Muscle of leg (tissue), 11 donors: ENCODE measurements around the gene HES2. TPM values are rescaled to one million over a fixed set of nuclear protein-coding genes. Genes with fewer than 3 reads are reported as not detected.
"Not testable (repeated sequence)": the region's sequence is repeated elsewhere in the genome, so short reads cannot be mapped to it uniquely, and the experiment has no call there.

ENCODE experiments used
- DNase-seq: peaks from one replicate; pipeline ENCODE4 v3.0.0; 2013
- H3K27ac ChIP-seq: one replicate; pipeline ENCODE4 v1.5.1; 2013; ENCODE audit warnings: mild to moderate bottlenecking, low read length, control low read depth
- H3K27me3 ChIP-seq: one replicate; pipeline ENCODE4 v1.6.1; 2013; ENCODE audit warnings: low read length; ENCODE audit not compliant: control insufficient read depth, insufficient read depth
- H3K36me3 ChIP-seq: one replicate; pipeline ENCODE4 v1.6.1; 2013; ENCODE audit warnings: low read length; ENCODE audit not compliant: control insufficient read depth, insufficient read depth
- H3K4me1 ChIP-seq: one replicate; pipeline ENCODE4 v1.6.1; 2013; ENCODE audit warnings: low read length; ENCODE audit not compliant: control insufficient read depth, insufficient read depth
- H3K4me3 ChIP-seq: one replicate; pipeline ENCODE4 v1.5.1; 2013; ENCODE audit warnings: low read length, control low read depth
- H3K9me3 ChIP-seq: replicated peaks from 2 replicates; pipeline ENCODE4 v1.6.1; 2013; ENCODE audit warnings: low read depth, low read length; ENCODE audit not compliant: control insufficient read depth
- WGBS: methylation state at CpG from one replicate; pipeline ENCODE4 v1.1.5; 2013; ENCODE audit warnings: missing lambda C conversion rate; ENCODE audit not compliant: insufficient coverage; 5-methylcytosine and 5-hydroxymethylcytosine counted together
- polyA plus RNA-seq, 8 donors: library from polyadenylated mRNA; unstranded; fragments of 120-200 nt; gene quantifications; one replicate each; pipeline versions ENCODE4 v1.2.1 to v1.2.3, GENCODE V29; 2013; ENCODE audit warnings: inconsistent platforms in 1 of 8, low replicate concordance in 1 of 8; ENCODE audit not compliant: insufficient read length in 8 of 8, insufficient read depth in 1 of 8
- total RNA-seq: library from RNA; stranded (reverse); fragments of 120-200 nt; gene quantifications from one replicate; pipeline ENCODE4 v1.2.4, GENCODE V29; 2013

HES2 gene
- total and polyA plus RNA-seq, 9 donors: 0.06 to 0.62 (median 0.10) TPM; not detected in 4

DNA sequence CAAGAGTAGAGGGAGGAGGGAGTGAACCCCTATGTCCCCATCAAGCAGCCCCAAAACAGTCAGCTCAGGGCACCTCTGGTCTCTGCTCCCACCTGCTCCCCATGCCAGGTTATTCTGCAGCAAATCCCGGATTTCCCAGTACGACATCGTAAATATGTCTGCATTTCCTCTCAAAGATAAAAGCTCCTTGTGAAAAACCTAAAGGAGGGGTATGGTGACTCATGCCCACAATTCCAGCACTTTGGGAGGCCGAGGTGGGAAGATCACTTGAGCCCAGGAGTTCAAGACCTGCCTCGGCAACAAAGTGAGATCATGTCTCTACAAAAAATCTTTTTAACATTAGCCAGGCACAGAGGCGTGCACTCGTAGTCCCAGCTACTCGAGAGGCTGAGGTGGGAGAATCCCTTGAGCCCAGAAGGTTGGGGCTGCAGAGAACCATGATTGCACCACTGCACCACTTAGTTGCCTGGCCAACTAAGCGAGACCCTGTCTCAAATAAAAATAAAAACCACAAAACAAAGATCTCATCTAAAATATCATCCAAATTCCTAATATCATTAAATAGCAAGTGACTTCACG is 33.3 kb downstream of the HES2 start:
- Histone ChIP-seq H3K4me1 (peaks cover 23% of the 10 kb centered on the region), H3K4me3 (no peak overlapping the region), H3K9me3 (peaks cover 2% of the 10 kb centered on the region), H3K36me3 (no peaks in the 10 kb centered on the region), H3K27me3 (no peaks in the 10 kb centered on the region), H3K27ac (no peak overlapping the region)
- 50% methylated on average over 2 of the region's 10 CpGs for WGBS
- no peak for DNase-seq

- Histone ChIP-seq H3K9me3 (peaks cover 2% of the 10 kb centered on the region), H3K27ac (peak overlapping the region; percentile 79), H3K36me3 (no peaks in the 10 kb centered on the region), H3K27me3 (no peaks in the 10 kb centered on the region), H3K4me1 (peaks cover 23% of the 10 kb centered on the region), H3K4me3 (no peak overlapping the region)
- peak; percentile 35 for DNase-seq
- 53% methylated on average over 14 of the region's 22 CpGs for WGBS
Measured at GRCh38 chr1:6385488-6386191, 34.1 kb downstream of the HES2 start.

DNA sequence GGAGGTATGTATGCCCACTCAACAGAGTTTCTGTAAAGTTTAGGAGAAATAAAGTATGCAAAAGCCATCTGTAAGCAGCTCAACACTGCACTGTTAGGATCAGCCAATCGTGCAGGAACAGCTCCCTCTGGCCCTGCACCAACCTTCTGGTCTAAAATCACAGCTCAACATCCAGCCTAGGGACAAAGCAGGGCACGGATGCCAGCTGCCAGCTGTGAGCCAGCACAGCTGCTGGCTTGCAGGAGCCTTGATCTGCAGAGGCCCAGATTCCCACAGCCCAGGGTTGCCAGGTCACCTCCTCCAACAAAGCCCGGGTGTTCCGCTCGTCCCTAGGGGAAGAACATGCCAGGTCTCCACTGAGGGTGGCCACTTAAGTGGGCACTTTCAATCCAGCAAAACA is 34.8 kb downstream of the HES2 start:
- Histone ChIP-seq H3K27ac (peak overlapping the region; percentile 79), H3K36me3 (no peaks in the 10 kb centered on the region), H3K4me3 (no peak overlapping the region), H3K4me1 (peaks cover 23% of the 10 kb centered on the region), H3K27me3 (no peaks in the 10 kb centered on the region), H3K9me3 (peaks cover 2% of the 10 kb centered on the region)
- DNase-seq: peak; percentile 83
- WGBS: 66% methylated on average over 4 of the region's 5 CpGs

DNA sequence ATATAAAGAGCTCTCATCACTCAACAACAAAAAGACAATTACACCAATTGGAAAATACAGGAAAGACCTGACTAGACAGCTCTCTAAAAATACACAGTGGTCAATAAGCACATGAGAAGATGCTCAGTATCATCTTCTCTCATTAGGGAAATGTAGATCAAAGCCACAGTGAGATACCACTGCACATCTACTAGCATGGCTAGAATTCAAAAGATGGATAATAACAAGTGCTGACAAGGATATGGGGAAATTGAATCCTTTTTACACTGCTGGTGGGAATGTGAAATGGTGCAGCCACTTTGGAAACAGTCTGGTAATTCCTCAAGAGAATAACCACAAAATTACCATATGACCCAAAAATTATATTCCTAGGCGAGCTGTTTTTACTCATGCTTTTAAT is 35.6 kb downstream of the HES2 start:
- H3K27me3 ChIP-seq: no peaks in the 10 kb centered on the region
- DNase-seq: no peak
- H3K27ac ChIP-seq: no peak overlapping the region
- no CpG with 5 or more reads among the region's 1 CpG for WGBS
- H3K36me3 ChIP-seq: no peaks in the 10 kb centered on the region
- peaks cover 2% of the 10 kb centered on the region for H3K9me3 ChIP-seq
- H3K4me3 ChIP-seq: no peak overlapping the region
- H3K4me1 ChIP-seq: peaks cover 23% of the 10 kb centered on the region

DNA sequence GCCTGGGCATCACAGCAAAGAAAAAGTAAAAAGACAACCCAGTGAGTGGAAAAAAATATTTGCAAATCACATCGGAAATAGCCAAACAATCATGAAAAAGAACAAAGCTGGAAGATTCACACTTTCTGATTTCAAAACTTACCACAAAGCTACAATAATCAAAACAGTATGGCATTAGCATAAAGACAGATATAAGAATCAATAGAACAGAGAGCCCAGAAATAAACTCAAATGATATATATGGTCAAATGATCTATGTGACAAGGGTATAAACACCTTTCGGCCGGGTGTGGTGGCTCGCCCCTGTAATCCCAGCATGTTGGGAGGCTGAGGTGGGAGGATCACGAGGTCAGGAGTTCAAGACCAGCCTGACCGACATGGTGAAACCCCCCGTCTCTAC is 39.7 kb downstream of the HES2 start:
- peaks cover 2% of the 10 kb centered on the region for H3K9me3 ChIP-seq
- H3K27me3 ChIP-seq: no peaks in the 10 kb centered on the region
- H3K36me3 ChIP-seq: no peaks in the 10 kb centered on the region
- WGBS: no CpG with 5 or more reads among the region's 7 CpGs
- DNase-seq: no peak
- peaks cover 5% of the 10 kb centered on the region for H3K4me1 ChIP-seq
- no peak overlapping the region for H3K4me3 ChIP-seq
- H3K27ac ChIP-seq: no peak overlapping the region

GRCh38 chr1:6378096-6378746 is 41.5 kb downstream of the HES2 start:
- WGBS: 52% methylated on average over 7 of the region's 12 CpGs
- Histone ChIP-seq H3K4me1 (peaks cover 4% of the 10 kb centered on the region), H3K9me3 (no peaks in the 10 kb centered on the region)

DNA sequence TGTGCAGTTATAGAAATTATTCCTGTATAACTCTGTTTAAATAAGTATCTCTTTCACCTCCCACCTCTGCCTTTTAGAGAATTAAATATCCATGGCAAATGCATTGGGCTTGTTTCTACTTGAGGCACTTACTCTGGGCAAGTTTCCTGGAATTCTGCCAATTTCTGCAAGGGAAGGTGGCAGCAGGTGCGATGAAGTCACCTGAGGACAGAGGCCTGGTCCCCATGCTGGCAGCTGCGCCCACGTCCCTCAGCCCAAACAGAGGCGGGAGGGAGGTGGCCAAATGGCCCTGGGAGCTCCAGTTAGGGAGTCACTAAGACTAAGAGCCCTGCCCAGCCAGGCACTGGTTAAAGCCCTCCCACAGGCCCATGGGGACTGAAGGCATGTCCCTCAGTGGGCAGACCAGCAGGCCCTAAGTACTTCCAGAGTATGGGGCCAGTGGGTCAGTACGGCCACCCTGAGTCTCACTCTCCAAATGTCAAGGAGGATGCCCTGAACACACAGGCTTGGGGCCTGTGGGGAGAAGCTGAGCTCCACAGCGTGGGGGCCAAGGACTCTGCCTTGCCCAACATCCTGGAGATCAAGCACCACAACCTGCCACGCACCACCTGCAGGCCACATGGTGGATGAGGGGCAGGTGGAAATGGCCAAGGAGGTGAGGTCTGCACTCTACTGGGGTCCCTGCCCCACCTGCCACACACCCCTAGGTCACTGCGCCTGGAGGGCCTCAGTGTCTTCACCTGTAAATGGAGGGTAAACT is 45.6 kb downstream of the HES2 start:
- Histone ChIP-seq H3K27me3 (no peaks in the 10 kb centered on the region), H3K36me3 (no peaks in the 10 kb centered on the region), H3K9me3 (no peaks in the 10 kb centered on the region), H3K27ac (no peak overlapping the region), H3K4me1 (peaks cover 4% of the 10 kb centered on the region), H3K4me3 (no peak overlapping the region)
- WGBS: 78% methylated on average over 6 of the region's 8 CpGs
- no peak for DNase-seq

More at GRCh38 chr1:6378096-6378746, 41.5 kb downstream of the HES2 start:
- no peaks in the 10 kb centered on the region for H3K27me3 ChIP-seq
- H3K36me3 ChIP-seq: no peaks in the 10 kb centered on the region
- no peak overlapping the region for H3K4me3 ChIP-seq
- no peak for DNase-seq
- H3K27ac ChIP-seq: no peak overlapping the region

DNA sequence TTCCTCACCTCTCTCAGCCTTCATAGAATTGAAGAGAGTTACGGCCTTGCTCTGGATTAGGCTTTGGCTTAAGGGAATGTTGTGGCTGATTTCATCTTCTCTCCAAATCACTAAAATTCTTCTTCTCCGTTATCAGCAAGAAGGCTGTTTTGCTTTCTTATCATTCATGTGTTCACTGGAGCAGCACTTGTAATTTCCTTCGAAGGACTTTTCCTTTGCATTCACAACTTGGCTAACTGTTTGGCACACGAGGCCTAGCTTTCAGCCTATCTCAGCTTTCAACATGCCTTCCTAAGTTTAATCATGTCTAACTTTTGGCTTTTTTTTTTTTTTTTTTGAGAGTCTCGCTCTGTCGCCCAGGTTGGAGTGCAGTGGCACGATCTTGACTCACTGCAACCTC is 47.5 kb downstream of the HES2 start:
- not testable (repeated sequence) for H3K27me3 ChIP-seq, DNase-seq, H3K4me1 ChIP-seq, H3K27ac ChIP-seq, H3K9me3 ChIP-seq, H3K36me3 ChIP-seq, H3K4me3 ChIP-seq
- 93% methylated on average over 3 of the region's 7 CpGs for WGBS

- Histone ChIP-seq H3K27me3 (no peaks in the 10 kb centered on the region), H3K27ac (no peak overlapping the region), H3K4me1 (peaks cover 4% of the 10 kb centered on the region), H3K36me3 (no peaks in the 10 kb centered on the region), H3K4me3 (no peak overlapping the region), H3K9me3 (no peaks in the 10 kb centered on the region)
- WGBS: no CpG with 5 or more reads among the region's 4 CpGs
- DNase-seq: no peak
Measured at GRCh38 chr1:6370006-6370405, 49.7 kb downstream of the HES2 start.
